Activated naive CD4-positive, alpha-beta T cell treated with anti-CD3 and anti-CD28 coated beads, Interleukin-2, amount 10 ng/mL, durations not matched to agents 7 days and 5 days (primary cell): ENCODE data around the gene DNAH7.
A peak's percentile ranks its signal among the peaks of the same experiment; 100 is the strongest.

ENCODE experiments used
- CTCF ChIA-PET: fragments of 350-600 bp; sonication (Branson Sonifier 250); formaldehyde crosslinking; loops from one replicate; lab custom pipeline; 2021; ENCODE audit warnings: antibody characterized with exemption; lab: Charles Lee
- DNase-seq: peaks from one replicate; pipeline ENCODE4 v3.0.0-alpha.2; 2020
- H3K27ac Mint-ChIP-seq: one replicate; pipeline ENCODE4 v1.8.0; 2021; ENCODE audit warnings: mild to moderate bottlenecking, moderate library complexity, mixed read lengths
- H3K27me3 Mint-ChIP-seq: one replicate; pipeline ENCODE4 v1.8.0; 2021; ENCODE audit warnings: mild to moderate bottlenecking, mixed read lengths
- H3K36me3 Mint-ChIP-seq: one replicate; pipeline ENCODE4 v1.8.0; 2021; ENCODE audit warnings: mixed read lengths
- H3K4me1 Mint-ChIP-seq: one replicate; pipeline ENCODE4 v1.8.0; 2021; ENCODE audit warnings: mixed read lengths
- H3K4me3 Mint-ChIP-seq: one replicate; pipeline ENCODE4 v1.8.0; 2021; ENCODE audit warnings: mild to moderate bottlenecking, moderate library complexity, mixed read lengths
- H3K9me3 Mint-ChIP-seq: one replicate; pipeline ENCODE4 v1.8.0; 2021; ENCODE audit warnings: mixed read lengths

The DNAH7 gene

DNA sequence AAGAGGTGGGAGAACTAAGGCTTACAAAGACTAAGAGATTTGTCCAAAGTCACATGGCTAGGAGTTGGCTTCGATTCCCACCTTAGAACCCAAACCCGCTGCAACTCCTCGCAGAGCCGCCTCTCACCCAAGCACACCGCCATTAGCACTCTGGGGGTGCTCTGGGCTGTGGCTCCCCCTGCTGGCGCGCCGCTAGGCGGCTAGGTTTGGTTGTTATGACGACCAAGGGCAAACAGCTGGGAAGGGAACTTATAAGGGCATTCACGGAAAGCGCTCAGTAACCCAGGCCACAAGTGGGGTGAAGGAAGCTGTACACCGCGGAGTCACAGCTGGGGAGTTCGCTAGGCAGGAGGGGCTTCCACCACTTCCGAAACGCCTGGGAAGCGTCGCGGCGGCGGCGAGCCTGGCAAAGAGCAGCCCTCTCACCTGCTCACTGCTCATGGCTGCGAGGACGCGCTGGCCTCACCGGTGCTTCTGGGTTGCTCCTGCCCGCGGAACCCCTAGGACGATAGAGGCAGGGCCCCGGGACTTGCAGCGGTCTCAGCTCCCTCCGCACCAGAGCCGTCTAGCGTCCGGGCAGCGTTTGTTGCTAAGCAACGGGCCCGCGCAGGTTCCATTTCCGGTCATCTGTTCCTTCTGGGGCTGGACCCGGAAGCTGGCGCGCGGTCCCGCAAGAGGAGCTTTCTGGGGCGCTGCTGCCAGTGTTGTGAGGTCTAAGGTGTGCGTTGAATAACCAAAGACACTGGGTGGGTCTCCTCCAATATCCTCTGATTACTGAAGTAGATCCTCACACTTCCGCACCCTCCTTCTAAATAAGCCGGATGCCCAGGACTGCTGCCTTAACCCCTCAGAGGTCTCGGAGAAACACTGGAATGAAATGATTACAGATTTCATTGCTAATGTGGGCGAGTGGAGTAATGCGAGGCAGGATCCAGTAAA, at the start of gene DNAH7:
DNAH7 (minus strand) TSS at position 567 of the 939 bp plus-strand sequence; CDS start at position 441, 126 bp downstream.
- Mint-ChIP-seq H3K27me3 (peaks cover 38% of the 10 kb centered on the region), H3K27ac (peak within 1 kb of the TSS; percentile 3), H3K4me1 (peaks cover 10% of the 10 kb centered on the region), H3K4me3 (peak within 1 kb of the TSS; percentile 73), H3K9me3 (no peaks in the 10 kb centered on the region), H3K36me3 (no peaks in the 10 kb centered on the region)
- peak; percentile 95 for DNase-seq
- CTCF ChIA-PET, result interaction anchor here (0.6 to 3.6 kb wide), 23 partner anchors 10 to 570 kb away, joined by 3 to 40 read pairs (median 5); no protein-coding TSS in a partner anchor

DNA sequence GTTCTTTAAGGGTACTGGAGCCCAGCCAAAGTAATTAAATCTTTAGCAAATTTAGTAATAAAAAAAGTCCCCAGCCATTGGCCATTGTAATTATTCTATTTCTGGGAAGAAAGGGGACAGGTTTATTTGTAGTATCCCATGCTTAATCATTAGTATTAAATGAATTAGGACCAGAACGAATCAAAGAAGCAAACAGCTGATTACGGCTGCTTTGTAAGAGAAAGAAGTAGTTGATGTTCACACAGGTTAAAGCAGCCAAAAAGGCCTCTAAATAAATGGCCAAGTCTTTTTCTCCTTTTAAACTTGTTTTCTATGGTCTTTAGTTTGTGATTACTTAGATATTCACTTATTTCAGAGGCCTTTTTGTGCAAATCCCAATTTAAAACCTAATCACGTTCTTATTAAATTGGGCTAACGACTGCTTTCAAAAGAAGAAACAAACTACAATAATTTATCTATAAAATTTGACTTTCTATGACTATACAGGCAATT, 48.6 kb upstream of the DNAH7 start:
- Mint-ChIP-seq H3K36me3 (no peaks in the 10 kb centered on the region), H3K4me3 (no peak overlapping the region), H3K4me1 (peaks cover 14% of the 10 kb centered on the region), H3K27me3 (no peaks in the 10 kb centered on the region), H3K9me3 (peaks cover 2% of the 10 kb centered on the region), H3K27ac (no peak overlapping the region)
- CTCF ChIA-PET, result no interaction called here
- no peak for DNase-seq

DNA sequence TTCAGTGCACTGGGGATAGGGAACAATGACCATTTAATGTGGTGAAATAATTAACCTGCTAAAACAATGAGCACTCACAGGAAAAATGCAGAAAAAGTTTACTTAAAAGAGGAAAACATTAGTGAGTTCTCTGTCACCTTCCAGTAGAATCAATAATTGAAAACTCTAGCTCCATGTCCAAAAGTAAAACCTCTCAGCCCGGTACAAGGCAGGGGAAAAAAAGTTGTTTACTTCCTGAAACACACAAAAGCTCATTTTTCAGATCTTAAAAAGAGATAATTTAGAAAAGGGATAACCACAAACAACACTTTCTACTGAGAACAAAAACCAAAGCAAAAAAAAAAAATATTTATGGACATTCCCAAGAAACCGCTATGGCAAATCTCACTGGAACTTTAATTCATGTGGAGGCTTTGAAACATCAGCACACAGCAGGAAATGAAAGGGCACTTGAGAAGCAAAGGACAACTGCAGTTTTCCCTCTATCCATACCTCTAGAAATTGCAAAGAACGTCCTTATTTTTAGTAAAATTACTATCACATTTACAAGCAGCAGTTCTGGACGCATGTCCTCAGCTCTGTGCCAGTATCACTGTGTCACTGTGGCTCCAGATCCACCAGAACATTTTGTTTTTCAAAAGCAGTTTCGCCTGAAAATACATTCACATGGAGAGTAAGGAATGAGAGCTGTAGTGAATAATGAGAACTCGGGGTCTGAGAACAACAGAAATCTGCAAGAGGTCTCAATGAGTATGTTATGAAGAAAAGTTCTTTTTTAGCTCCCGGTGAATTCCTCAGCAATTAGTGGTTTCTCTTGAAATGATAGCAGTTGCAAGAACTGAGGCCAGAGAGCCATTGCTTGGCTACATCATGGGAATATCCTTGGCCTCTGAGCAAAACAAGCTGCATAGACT, 44.7 kb upstream of the DNAH7 start:
- H3K9me3 Mint-ChIP-seq, result no peaks in the 10 kb centered on the region
- no peaks in the 10 kb centered on the region for H3K27me3 Mint-ChIP-seq
- DNase-seq, result no peak
- peaks cover 16% of the 10 kb centered on the region for H3K4me1 Mint-ChIP-seq
- no peak overlapping the region for H3K27ac Mint-ChIP-seq
- no peak overlapping the region for H3K4me3 Mint-ChIP-seq
- H3K36me3 Mint-ChIP-seq, result no peaks in the 10 kb centered on the region
- CTCF ChIA-PET, result interaction anchor here (1.3 kb wide), 1 partner anchor 35 kb away, joined by 3 read pairs; no protein-coding TSS in a partner anchor

DNA sequence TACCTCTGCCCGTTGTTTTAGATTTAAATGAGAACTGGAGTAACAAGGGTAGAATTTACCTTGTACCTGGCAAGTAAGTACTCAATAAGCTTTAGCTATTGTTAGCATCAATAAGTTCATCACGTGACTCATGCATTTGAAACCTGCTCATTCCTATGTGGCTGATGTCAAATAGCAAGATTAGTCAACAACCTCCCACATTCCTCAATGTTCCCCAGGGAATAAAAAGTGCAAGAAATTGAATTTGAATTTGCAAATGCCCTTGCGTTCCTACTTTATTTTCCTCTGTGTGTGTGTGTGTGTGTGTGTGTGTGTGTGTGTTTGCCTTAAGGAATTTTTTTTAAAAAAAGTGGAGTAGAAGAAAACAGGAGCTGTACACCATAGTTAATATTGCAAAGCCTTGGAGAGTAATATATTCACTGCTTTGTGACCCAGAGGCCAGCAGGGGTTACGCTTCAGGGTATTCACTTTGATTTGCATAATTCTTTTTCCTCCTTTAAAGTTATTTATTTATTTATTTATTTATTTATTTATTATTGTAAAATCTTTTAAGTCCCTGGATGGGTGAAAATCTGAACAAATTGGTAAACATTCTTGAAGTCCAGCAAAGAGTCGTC, 43.9 kb upstream of the DNAH7 start:
- no peak overlapping the region for H3K27ac Mint-ChIP-seq
- H3K4me1 Mint-ChIP-seq, result peaks cover 16% of the 10 kb centered on the region
- no peaks in the 10 kb centered on the region for H3K9me3 Mint-ChIP-seq
- no peak overlapping the region for H3K4me3 Mint-ChIP-seq
- CTCF ChIA-PET, result interaction anchor here (1.3 kb wide), 1 partner anchor 34 kb away, joined by 3 read pairs; no protein-coding TSS in a partner anchor
- no peaks in the 10 kb centered on the region for H3K36me3 Mint-ChIP-seq
- no peak for DNase-seq
- H3K27me3 Mint-ChIP-seq, result no peaks in the 10 kb centered on the region

GRCh38 chr2:196108604-196109003, 40.0 kb upstream of the DNAH7 start:
- CTCF ChIA-PET, result no interaction called here
- no peaks in the 10 kb centered on the region for H3K36me3 Mint-ChIP-seq
- H3K4me1 Mint-ChIP-seq, result peaks cover 18% of the 10 kb centered on the region
- H3K27ac Mint-ChIP-seq, result no peak overlapping the region
- no peak for DNase-seq
- no peaks in the 10 kb centered on the region for H3K27me3 Mint-ChIP-seq
- no peaks in the 10 kb centered on the region for H3K9me3 Mint-ChIP-seq
- H3K4me3 Mint-ChIP-seq, result no peak overlapping the region

DNA sequence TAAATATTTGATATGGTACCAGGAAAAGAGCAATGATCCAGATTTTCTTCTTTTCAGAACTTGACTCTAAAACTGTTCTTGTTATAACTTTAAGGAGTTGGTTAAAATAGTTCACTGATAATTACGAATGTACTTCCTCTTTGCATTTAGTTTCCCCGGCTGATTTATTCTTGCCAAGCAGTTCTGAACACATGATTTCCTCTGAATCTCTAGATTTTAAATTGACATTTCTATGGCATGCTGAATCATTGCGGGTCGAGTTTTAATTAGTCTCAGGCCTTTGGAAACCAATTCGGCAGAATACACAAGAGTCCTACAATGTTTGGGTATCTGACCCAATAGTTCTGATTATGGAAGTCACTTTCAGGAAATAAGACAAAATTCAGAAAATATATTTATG, 37.3 kb upstream of the DNAH7 start:
- no peak overlapping the region for H3K27ac Mint-ChIP-seq
- peaks cover 9% of the 10 kb centered on the region for H3K4me1 Mint-ChIP-seq
- no peaks in the 10 kb centered on the region for H3K9me3 Mint-ChIP-seq
- H3K27me3 Mint-ChIP-seq, result no peaks in the 10 kb centered on the region
- DNase-seq, result no peak
- no peak overlapping the region for H3K4me3 Mint-ChIP-seq
- H3K36me3 Mint-ChIP-seq, result no peaks in the 10 kb centered on the region
- CTCF ChIA-PET, result no interaction called here

DNA sequence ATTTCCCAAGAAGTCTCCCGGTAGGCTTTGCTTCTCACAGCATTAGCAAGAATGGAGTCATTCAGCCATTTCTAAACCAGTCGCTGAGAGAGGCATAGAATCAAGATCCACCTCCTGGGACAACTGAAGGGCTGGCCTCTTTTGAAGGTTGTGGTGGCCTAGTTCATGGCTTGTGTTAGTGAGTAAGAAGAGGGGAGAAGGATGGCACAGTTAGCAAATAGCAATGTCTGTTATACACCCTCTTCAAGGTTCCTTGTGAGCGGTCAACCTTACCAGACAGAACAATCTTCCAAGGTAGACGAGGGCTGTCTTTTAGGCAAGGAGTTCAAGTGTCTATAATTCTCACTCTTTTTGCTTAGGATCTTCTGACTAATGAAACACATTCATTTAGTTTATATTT, 35.4 kb upstream of the DNAH7 start:
- H3K4me3 Mint-ChIP-seq, result no peak overlapping the region
- no peak for DNase-seq
- peaks cover 3% of the 10 kb centered on the region for H3K36me3 Mint-ChIP-seq
- peaks cover 9% of the 10 kb centered on the region for H3K4me1 Mint-ChIP-seq
- no peaks in the 10 kb centered on the region for H3K9me3 Mint-ChIP-seq
- CTCF ChIA-PET, result interaction anchor here (0.6 to 0.8 kb wide), 2 partner anchors 26 to 195 kb away, joined by 3 to 4 read pairs; no protein-coding TSS in a partner anchor
- H3K27me3 Mint-ChIP-seq, result no peaks in the 10 kb centered on the region
- no peak overlapping the region for H3K27ac Mint-ChIP-seq

DNA sequence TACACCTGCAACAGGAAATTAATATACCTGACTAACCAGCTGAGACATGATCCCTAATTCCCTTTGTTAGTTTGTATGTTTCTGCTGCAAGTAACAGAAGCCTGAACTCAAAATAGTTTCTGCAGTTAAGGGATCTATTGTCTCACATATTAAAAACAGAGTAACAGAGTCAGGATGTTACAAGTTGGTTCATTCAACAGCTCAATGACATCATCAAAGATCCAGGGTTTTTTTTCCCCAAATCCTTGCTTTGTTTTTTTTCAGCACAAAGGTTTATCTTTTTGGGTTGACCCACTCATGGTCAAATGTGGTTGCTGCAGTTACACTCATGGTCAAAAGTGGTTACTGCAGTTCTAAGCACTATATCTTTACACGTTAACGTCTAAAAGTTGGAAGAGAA, 35.0 kb upstream of the DNAH7 start:
- Mint-ChIP-seq H3K27me3 (peaks cover 3% of the 10 kb centered on the region), H3K9me3 (no peaks in the 10 kb centered on the region), H3K36me3 (peaks cover 3% of the 10 kb centered on the region), H3K27ac (no peak overlapping the region), H3K4me1 (peaks cover 9% of the 10 kb centered on the region), H3K4me3 (no peak overlapping the region)
- DNase-seq, result no peak
- CTCF ChIA-PET, result interaction anchor here (0.6 to 1.2 kb wide), 3 partner anchors 18 to 195 kb away, joined by 3 to 4 read pairs (median 4); no protein-coding TSS in a partner anchor

DNA sequence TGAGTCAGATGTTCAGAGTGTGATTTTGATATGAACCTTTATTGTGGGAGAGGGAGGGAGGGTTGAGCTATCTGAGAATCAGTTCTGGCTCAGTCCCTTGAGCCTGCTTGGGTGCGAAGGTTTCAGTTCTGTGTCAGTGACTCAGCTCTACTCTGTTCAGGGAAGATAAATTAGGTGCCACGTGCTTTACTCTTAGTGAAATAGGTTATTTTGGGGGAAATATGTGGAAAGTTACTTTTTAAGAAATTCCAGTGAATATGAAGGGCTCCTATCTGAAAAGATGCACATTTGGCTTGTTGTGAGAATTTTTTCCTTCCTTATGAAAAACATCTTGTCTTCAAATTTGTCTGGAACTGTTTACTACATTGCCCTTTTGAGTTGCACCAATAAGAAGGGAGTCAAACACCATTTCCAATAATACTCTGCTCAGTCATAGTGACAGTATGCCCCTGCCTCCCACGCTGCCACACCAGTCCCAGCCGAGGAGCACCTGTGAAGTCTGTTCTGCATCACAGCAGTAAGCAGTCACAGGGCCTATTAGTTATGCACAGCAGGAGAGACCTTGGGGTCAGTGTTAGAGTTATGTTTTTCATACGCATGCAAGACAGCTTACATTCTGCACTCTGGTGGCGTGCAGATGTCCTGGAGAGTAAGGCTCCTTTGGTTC, 32.8 kb upstream of the DNAH7 start:
- Mint-ChIP-seq H3K4me1 (peaks cover 9% of the 10 kb centered on the region), H3K27ac (no peak overlapping the region), H3K36me3 (peaks cover 3% of the 10 kb centered on the region), H3K4me3 (no peak overlapping the region), H3K9me3 (no peaks in the 10 kb centered on the region), H3K27me3 (peaks cover 4% of the 10 kb centered on the region)
- DNase-seq, result no peak
- CTCF ChIA-PET, result interaction anchor here (0.9 to 1.4 kb wide), 3 partner anchors 11 to 236 kb away, joined by 3 to 4 read pairs (median 3); no protein-coding TSS in a partner anchor

GRCh38 chr2:196099916-196100315, 31.3 kb upstream of the DNAH7 start:
- Mint-ChIP-seq H3K4me1 (peaks cover 3% of the 10 kb centered on the region), H3K36me3 (peaks cover 3% of the 10 kb centered on the region), H3K4me3 (no peak overlapping the region), H3K27ac (no peak overlapping the region), H3K9me3 (peaks cover 3% of the 10 kb centered on the region), H3K27me3 (peaks cover 4% of the 10 kb centered on the region)
- CTCF ChIA-PET, result no interaction called here
- DNase-seq, result no peak

DNA sequence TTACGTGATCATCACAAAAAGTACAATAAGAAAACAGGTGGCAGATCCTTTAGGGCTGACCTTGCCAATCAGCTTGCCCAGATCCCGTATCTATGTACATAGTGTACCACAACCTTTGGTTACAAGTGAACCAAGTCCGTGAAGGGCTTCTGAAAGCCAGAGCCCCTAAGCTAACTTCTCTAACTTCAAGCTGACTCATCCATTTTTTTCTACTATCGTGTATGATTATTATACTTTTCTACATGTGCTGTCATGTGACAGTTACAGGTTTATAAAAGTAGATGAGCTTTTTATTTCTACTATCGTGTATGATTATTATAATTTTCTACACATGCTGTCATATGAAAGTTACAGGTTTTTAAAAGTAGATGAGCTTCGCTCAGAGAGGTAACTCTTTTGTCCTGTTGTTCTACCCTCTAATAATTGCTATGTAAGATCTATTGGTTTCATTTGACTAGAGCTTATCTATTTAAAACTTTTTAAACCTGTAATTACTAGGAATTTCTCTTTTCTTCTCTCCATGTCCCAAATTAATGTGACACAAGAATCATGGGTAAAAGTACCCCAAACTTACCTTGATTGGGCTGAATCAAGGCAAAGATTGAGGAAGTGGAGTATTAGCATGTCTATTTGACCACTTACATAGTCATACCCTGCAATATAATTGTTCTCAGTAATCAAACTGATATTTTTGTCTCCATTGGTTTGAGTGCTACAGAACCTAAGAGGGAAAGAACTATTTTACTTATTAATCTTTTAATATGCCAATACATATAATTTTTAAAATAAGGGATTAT, 29.4 kb upstream of the DNAH7 start:
- Mint-ChIP-seq H3K27ac (no peak overlapping the region), H3K36me3 (peaks cover 9% of the 10 kb centered on the region), H3K4me1 (peaks cover 3% of the 10 kb centered on the region), H3K4me3 (no peak overlapping the region), H3K9me3 (peaks cover 20% of the 10 kb centered on the region), H3K27me3 (peaks cover 4% of the 10 kb centered on the region)
- CTCF ChIA-PET, result interaction anchor here (0.8 to 2.0 kb wide), 4 partner anchors 19 to 653 kb away, joined by 3 to 6 read pairs (median 4); partner anchors contain the start of gene DNAH7
- no peak for DNase-seq

- peaks cover 9% of the 10 kb centered on the region for H3K36me3 Mint-ChIP-seq
- H3K4me3 Mint-ChIP-seq, result no peak overlapping the region
- H3K27ac Mint-ChIP-seq, result no peak overlapping the region
- H3K27me3 Mint-ChIP-seq, result peaks cover 4% of the 10 kb centered on the region
- peaks cover 25% of the 10 kb centered on the region for H3K9me3 Mint-ChIP-seq
- CTCF ChIA-PET, result interaction anchor here (1.1 to 2.0 kb wide), 3 partner anchors 18 to 654 kb away, joined by 3 to 6 read pairs (median 6); partner anchors contain the start of gene DNAH7
- DNase-seq, result no peak
- H3K4me1 Mint-ChIP-seq, result no peaks in the 10 kb centered on the region
Observed at GRCh38 chr2:196096982-196097745, 28.5 kb upstream of the DNAH7 start.
